NCI-H524 treated with DMSO at 0.1 percent for 48 hours (cell line): Measurements from ENCODE around the gene PSD4.

ENCODE experiments used
- DNase-seq: peaks from one replicate; lab custom pipeline; 2025; lab: John Stamatoyannopoulos, UW

Gene PSD4

GRCh38 chr2:113142290-113142689 is 31.5 kb upstream of the PSD4 start:
- DNase-seq: no peak

GRCh38 chr2:113144259-113144658 is 29.5 kb upstream of the PSD4 start:
- no peak for DNase-seq

DNA sequence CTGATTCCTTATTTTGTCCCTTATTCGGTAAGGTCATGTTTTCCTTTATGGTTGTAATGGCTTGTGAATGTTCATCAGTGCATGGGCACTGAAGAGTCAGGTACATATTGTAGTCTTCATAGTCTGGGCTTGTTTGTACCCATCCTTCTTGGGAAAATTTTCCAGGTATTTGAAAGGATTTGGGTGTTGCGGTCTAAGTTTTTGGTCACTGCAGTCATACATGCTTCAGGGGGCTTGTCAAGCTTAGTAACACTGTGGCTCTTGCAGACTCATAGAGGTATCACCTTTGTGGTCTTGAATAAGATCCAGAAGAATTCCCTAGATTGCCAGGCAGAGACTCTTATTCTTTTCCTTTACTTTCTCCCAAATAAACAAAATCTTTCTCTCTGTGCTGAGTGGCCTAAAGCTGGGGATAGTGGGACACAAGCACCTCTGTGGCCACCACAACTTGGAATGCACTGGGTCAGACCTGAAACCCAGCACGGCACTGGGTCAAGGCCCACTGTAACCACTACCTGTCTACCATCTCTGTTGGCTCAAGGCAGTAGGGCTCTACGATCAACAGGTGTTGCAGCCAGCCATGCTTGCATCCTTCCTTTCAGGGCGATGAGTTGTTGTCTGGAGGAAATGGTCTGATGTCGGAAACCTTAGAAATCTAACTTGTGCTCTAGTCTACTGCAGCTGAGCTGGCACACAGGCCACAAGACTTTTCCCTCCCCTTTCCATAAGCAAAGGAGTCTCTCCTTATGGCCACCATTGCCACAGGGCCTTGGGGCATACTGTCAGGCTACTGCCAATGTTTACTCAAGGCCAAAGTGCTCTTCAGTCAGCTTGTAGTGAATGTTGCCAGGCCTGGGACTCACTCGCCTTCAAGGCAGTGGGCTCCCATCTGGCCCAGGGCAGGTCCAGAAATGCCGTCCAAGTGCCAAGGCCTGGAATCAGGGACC is 24.9 kb upstream of the PSD4 start:
- no peak for DNase-seq

- no peak for DNase-seq
Measured at GRCh38 chr2:113149553-113150257, 24.1 kb upstream of the PSD4 start.

DNA sequence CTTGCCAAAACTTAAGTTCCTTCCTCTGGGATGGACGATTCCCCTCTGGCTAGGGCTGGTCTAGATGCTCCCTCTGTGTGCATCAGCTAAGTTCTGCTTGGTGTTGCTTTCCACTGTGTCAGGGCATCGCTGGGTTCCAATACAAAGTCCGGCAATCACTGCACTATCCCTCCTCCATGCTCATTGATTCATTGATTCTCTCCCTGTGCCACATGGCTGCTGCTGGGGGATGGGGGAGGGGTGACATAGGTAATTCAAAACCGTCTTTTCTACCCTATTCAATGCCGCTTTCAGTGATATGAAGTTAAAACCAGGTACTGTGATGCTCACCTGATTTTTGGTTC is 23.5 kb upstream of the PSD4 start:
- no peak for DNase-seq

GRCh38 chr2:113155331-113155730 is 18.4 kb upstream of the PSD4 start:
- DNase-seq: no peak

GRCh38 chr2:113156278-113157117 is 17.3 kb upstream of the PSD4 start:
- DNase-seq: no peak

- no peak for DNase-seq
Measured at GRCh38 chr2:113157118-113157896, 16.5 kb upstream of the PSD4 start.

GRCh38 chr2:113157897-113158753 is 15.6 kb upstream of the PSD4 start:
- DNase-seq: no peak

GRCh38 chr2:113158884-113159553 is 14.8 kb upstream of the PSD4 start:
- DNase-seq: peak; percentile 11

DNA sequence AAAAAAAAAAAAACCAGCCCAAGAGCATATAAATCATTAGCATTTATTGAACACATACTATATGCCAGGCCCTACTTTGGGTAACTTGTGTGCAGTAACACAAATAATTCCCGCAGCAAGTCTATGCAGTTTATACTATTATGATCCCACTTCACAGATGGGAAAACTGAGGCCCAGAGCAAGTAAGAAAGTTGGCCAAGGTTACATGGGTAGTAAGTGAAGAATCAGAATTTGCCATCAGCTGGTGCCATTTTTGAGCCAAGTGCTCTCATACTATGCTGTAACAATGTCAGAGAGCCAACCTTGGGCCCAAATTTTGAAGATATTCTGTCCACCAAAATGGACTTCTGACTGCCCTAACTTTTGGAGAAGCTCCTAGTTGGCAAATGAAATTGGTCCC is 13.5 kb upstream of the PSD4 start:
- DNase-seq: no peak

DNA sequence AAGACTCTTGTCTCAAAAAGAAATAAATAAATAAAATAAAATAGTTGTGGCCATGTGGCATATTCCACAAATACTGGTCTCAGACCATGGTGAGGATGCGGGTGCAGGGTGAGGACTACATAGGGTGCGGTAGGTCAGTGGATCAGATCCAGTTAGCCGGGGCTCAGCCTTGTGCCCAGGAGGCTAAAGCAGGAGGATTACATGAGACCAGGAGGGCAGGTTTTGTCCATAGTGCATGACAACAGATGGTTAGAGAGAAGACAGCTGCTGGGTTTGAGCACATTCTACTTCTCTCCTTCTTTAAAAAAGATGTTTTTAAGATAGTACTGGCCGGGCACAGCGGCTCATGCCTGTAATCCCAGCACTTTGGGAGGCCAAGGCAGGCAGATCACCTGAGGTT is 12.8 kb upstream of the PSD4 start:
- DNase-seq: peak; percentile 46

- no peak for DNase-seq
Measured at GRCh38 chr2:113162173-113162572, 11.6 kb upstream of the PSD4 start.

GRCh38 chr2:113162869-113163268 is 10.9 kb upstream of the PSD4 start:
- DNase-seq: no peak

DNA sequence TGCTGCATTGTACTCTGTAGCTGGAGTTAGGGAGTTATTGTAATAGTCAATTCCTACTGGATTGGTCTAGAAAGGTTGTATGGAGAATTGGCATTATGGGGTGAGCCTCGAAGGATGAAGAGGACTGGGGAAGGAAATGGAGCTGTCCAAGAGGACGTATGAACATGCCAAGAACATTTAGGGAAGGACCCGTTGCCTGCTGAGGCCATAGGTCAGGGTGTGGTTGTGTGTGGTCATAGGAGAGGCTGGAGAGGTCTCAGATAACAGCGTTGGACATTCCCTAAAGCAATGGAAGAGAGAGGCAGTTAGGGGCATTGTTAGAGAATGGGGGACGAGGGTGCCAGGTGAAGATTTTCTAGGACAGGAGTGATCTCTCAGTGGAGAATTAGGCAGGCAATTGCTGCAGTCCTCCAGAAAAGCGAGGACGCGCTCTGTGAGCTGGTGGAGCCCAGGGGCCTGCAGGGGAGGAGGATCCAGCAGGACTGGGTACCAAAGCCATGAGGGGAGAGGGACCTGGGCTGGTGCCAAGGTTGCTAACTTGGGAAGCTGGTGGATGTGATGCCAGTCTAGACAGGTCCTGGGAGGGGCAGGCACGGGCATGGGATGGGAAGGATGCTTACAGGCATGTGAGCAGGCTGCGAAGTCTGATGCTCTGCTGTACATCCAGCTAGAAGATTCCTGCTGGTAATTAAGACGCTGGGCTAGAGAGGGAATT is 9.4 kb upstream of the PSD4 start:
- DNase-seq: no peak

DNA sequence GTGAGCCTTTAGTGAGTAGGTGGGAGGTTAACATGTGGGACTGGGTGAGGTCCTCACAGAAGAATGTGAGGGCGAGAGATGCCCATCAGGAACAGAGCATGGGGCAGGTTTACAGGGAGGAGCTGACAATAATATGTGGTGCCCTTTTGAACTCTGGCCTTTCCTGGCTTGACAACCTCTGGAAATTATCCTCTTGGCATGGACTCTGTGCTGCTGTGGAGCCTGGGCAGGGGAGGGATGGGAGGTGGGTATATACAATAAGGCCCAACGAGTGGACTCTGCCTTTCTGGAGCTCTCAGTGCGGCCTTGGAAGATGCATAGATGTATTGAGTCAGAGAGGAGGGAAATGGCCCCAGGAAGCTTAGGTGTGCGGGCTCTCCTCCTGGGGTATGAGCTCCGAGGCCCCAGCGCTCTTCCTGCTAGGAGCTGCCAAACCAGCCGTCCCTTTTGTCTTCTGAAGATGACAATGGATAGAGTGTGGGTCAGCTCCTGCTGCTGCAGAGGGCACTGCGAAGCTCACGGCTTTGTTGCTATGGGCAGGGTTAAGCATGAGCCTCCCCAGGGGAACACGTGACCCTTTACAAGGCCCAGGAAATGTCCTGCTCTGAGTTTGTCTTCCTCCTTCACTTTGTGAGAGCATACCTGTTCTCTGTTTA is 8.7 kb upstream of the PSD4 start:
- no peak for DNase-seq

DNA sequence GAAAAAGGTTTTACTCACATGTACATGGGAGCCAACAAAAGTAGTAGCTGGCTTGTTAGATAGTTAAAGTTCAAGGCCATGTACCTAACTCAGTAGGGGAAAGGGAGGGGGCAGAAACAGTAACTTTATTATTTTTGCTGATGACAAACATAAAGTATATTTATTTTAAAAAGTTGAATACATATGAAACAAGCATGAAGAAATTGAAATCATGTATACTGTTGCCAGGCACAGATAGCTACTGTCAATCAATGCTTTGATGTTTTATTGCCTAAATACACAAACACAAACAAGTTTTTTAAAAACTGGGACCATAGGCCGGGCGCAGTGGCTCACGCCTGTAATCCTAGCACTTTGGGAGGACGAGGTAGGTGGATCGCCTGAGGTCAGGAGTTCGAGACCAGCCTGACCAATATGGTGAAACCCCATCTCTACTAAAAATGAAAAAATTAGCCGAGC is 7.6 kb upstream of the PSD4 start:
- no peak for DNase-seq

- DNase-seq: no peak
Measured at GRCh38 chr2:113167115-113167932, 6.4 kb upstream of the PSD4 start.
